ENCODE data around the gene FAT1. TPM values are rescaled to one million over a fixed set of nuclear protein-coding genes. Genes with fewer than 3 reads are reported as not detected.

Gene FAT1
- total and polyA plus RNA-seq, 2 donors (not counting 3 experiments of a cell fraction or from before 2014, with no cell fraction given): 9.2 to 9.8 TPM

- no peak overlapping the region for H3K9ac ChIP-seq (replicated peaks; ENCODE audit: extremely low read depth, insufficient read depth, low read length)
- no TSS peak for BruUV-seq (replicated peaks)
- DNase-seq (ENCODE audit: low read depth, low spot score): no peak
- ChIA-PET POLR2A (no interaction called here), CTCF (no interaction called here)
- no peak overlapping the region for H2AFZ ChIP-seq (ENCODE audit: low read depth, low read length)
- no peak overlapping the region for H3K4me3 ChIP-seq (replicated peaks in 1 of 3; ENCODE audit: insufficient read depth in 1 of 3, low read depth in 1 of 3, low read length in 3 of 3)
- no peaks in the 10 kb centered on the region for H3K9me1 ChIP-seq (replicated peaks; ENCODE audit: control insufficient read depth, extremely low read depth, insufficient read depth, low read length)
- H3K79me2 ChIP-seq (ENCODE audit: control insufficient read depth, insufficient read depth, low read length): no peaks in the 10 kb centered on the region
- no peaks in the 10 kb centered on the region for H3K9me3 ChIP-seq (replicated peaks; ENCODE audit: control insufficient read depth, insufficient read depth, low read length)
- dilution Hi-C loops (cut with MboI; ENCODE audit: extremely low pct_ligation_motif_present, low sequenced_read_pairs) (no loop called here), intact Hi-C loops (cut with micrococcal nuclease) (no loop called here)
- no peak overlapping the region for H3K27ac ChIP-seq (ENCODE audit: insufficient read depth, low read depth, low read length)
- no peaks in the 10 kb centered on the region for H3K36me3 ChIP-seq (ENCODE audit: control insufficient read depth in 2 of 2, extremely low read depth in 1 of 2, insufficient read depth in 2 of 2, low read length in 2 of 2)
- no peak for TF ChIP-seq FOS (IDR thresholded peaks at IDR 0.05; ENCODE audit: borderline replicate concordance, insufficient read depth, low read length)
- TF ChIP-seq CTCF (IDR thresholded peaks at IDR 0.05; ENCODE audit: extremely low read depth in 1 of 2, insufficient read depth in 1 of 2, low read depth in 1 of 2, low read length in 2 of 2): no peak
- TF ChIP-seq POLR2A (IDR thresholded peaks at IDR 0.05; ENCODE audit: low read depth, low read length): no peak
- H3K27me3 ChIP-seq (ENCODE audit: control insufficient read depth in 2 of 2, insufficient read depth in 2 of 2, low read length in 2 of 2): no peaks in the 10 kb centered on the region
- no peaks in the 10 kb centered on the region for H3K4me1 ChIP-seq (ENCODE audit: control insufficient read depth, extremely low read depth, insufficient read depth, low read length)
- H4K20me1 ChIP-seq (replicated peaks; ENCODE audit: control insufficient read depth, extremely low read depth, insufficient read depth, low read length): no peaks in the 10 kb centered on the region
- no peak for FAIRE-seq
- H3K4me2 ChIP-seq (ENCODE audit: insufficient read depth, low read length): no peak overlapping the region
Observed at GRCh38 chr4:186693159-186693815, 30.4 kb downstream of the FAT1 start.

- Histone ChIP-seq H3K4me1 (ENCODE audit: control insufficient read depth, extremely low read depth, insufficient read depth, low read length) (no peaks in the 10 kb centered on the region), H3K27ac (ENCODE audit: insufficient read depth, low read depth, low read length) (no peak overlapping the region), H3K9me1 (replicated peaks; ENCODE audit: control insufficient read depth, extremely low read depth, insufficient read depth, low read length) (no peaks in the 10 kb centered on the region), H3K4me3 (replicated peaks in 1 of 3; ENCODE audit: insufficient read depth in 1 of 3, low read depth in 1 of 3, low read length in 3 of 3) (no peak overlapping the region), H2AFZ (ENCODE audit: low read depth, low read length) (no peak overlapping the region), H3K4me2 (ENCODE audit: insufficient read depth, low read length) (no peak overlapping the region), H3K79me2 (ENCODE audit: control insufficient read depth, insufficient read depth, low read length) (no peaks in the 10 kb centered on the region), H3K9me3 (replicated peaks; ENCODE audit: control insufficient read depth, insufficient read depth, low read length) (no peaks in the 10 kb centered on the region), H3K27me3 (ENCODE audit: control insufficient read depth in 2 of 2, insufficient read depth in 2 of 2, low read length in 2 of 2) (no peaks in the 10 kb centered on the region), H4K20me1 (replicated peaks; ENCODE audit: control insufficient read depth, extremely low read depth, insufficient read depth, low read length) (no peaks in the 10 kb centered on the region), H3K9ac (replicated peaks; ENCODE audit: extremely low read depth, insufficient read depth, low read length) (no peak overlapping the region), H3K36me3 (ENCODE audit: control insufficient read depth in 2 of 2, extremely low read depth in 1 of 2, insufficient read depth in 2 of 2, low read length in 2 of 2) (no peaks in the 10 kb centered on the region)
- FAIRE-seq: no peak
- intact Hi-C loops (cut with micrococcal nuclease): no loop called here
- no TSS peak for BruUV-seq (replicated peaks)
- dilution Hi-C loops (cut with MboI; ENCODE audit: extremely low pct_ligation_motif_present, low sequenced_read_pairs): no loop called here
- TF ChIP-seq POLR2AphosphoS5 (IDR thresholded peaks at IDR 0.05; ENCODE audit: insufficient read depth, low read depth, low read length) (no peak), MYC (IDR thresholded peaks at IDR 0.05; ENCODE audit: low read depth, low read length) (no peak), FOS (IDR thresholded peaks at IDR 0.05; ENCODE audit: borderline replicate concordance, insufficient read depth, low read length) (no peak), GATA2 (IDR thresholded peaks at IDR 0.05; ENCODE audit: insufficient read depth, insufficient read length, low read depth, low read length) (no peak), POLR2A (IDR thresholded peaks at IDR 0.05; ENCODE audit: low read depth, low read length) (no peak), MAX (IDR thresholded peaks at IDR 0.05; ENCODE audit: insufficient read depth, insufficient read length) (no peak), JUN (IDR thresholded peaks at IDR 0.05; ENCODE audit: borderline replicate concordance, insufficient read depth, insufficient read length, low read depth) (no peak), EZH2 (IDR thresholded peaks at IDR 0.05; ENCODE audit: borderline replicate concordance, low read depth, low read length, severe bottlenecking) (no peak), CTCF (IDR thresholded peaks at IDR 0.05; ENCODE audit: extremely low read depth in 1 of 2, insufficient read depth in 1 of 2, low read depth in 1 of 2, low read length in 2 of 2) (no peak)
- no peak for DNase-seq (ENCODE audit: low read depth, low spot score)
- ChIA-PET CTCF (no interaction called here), POLR2A (no interaction called here)
Observed at GRCh38 chr4:186691396-186691795, 32.3 kb downstream of the FAT1 start.
